Metanephros (tissue), 2 donors: ENCODE results near the gene LKAAEAR1. TPM values are rescaled to one million over a fixed set of nuclear protein-coding genes. Genes with fewer than 3 reads are reported as not detected.

Experiments
- small RNA-seq: library from RNA; depleted of rRNA; stranded (forward); fragments of <200 nt; gene quantifications from one replicate; pipeline ENCODE3, GENCODE V24; 2014; ENCODE audit warnings: low replicate concordance
- total RNA-seq: library from RNA; depleted of rRNA; stranded (reverse); fragments of >200 nt; gene quantifications from one replicate; pipeline ENCODE4 v1.2.3, GENCODE V29; 2014

LKAAEAR1 gene
- 1.1 TPM for total RNA-seq

GRCh38 chr20:64083804-64084684, at the start of gene LKAAEAR1:
TSS of gene LKAAEAR1 (minus strand) at chr20:64084398. CDS start at chr20:64084219, 179 bp downstream.

GRCh38 chr20:64106981-64107735, 23.0 kb upstream of the LKAAEAR1 start, which contains the start of gene NPBWR2:
TSS of gene NPBWR2 (minus strand) at chr20:64107565. CDS start at chr20:64106831, 734 bp downstream.

GRCh38 chr20:64080013-64080812, 4.0 kb downstream of the LKAAEAR1 start, which contains the start of gene OPRL1:
TSS of gene OPRL1 (plus strand) at chr20:64080082. CDS start at chr20:64092721, 12,639 bp downstream.

GRCh38 chr20:64079273-64080012, 4.8 kb downstream of the LKAAEAR1 start, which contains the start of gene RGS19:
TSS of gene RGS19 (minus strand) at chr20:64079518. CDS start at chr20:64076886, 2,632 bp downstream.

GRCh38 chr20:64062596-64063388, 21.4 kb downstream of the LKAAEAR1 start, which contains the start of gene TCEA2:
TSS of gene TCEA2 (plus strand) at chr20:64063198. CDS start at chr20:64063313, 115 bp downstream.

GRCh38 chr20:64049060-64049877, 34.9 kb downstream of the LKAAEAR1 start, which contains the start of gene SOX18:
TSS of gene SOX18 (minus strand) at chr20:64049639. CDS start at chr20:64049516, 123 bp downstream.

GRCh38 chr20:64035933-64036345, 48.3 kb downstream of the LKAAEAR1 start, which contains the start of gene C20orf204:
TSS of gene C20orf204 (plus strand) at chr20:64036182. CDS start at chr20:64036324, 142 bp downstream.

Small RNA genes lying within 50 kb of the gene (small RNA-seq; reads per million reads assigned to genes)
- not detected for gene AL355803.1
- gene MIR6813, result not detected

Other genes starting within 250 kb of the LKAAEAR1 start
- gene ABHD16B, start 222.9 kb downstream of the LKAAEAR1 start, total RNA-seq, result not detected
- 64.9 TPM for gene TPD52L2, start 219.1 kb downstream of the LKAAEAR1 start, total RNA-seq
- 31.4 TPM for gene DNAJC5, start 189.3 kb downstream of the LKAAEAR1 start, total RNA-seq
- gene UCKL1, start 128.0 kb downstream of the LKAAEAR1 start, total RNA-seq, result 73.6 TPM
- gene ZNF512B, start 114.5 kb downstream of the LKAAEAR1 start, total RNA-seq, result 18.3 TPM
- 6.5 TPM for gene SAMD10, start 104.8 kb downstream of the LKAAEAR1 start, total RNA-seq
- gene PRPF6, start 103.3 kb downstream of the LKAAEAR1 start, total RNA-seq, result 64.6 TPM
- gene C20orf204, start 48.2 kb downstream of the LKAAEAR1 start, total RNA-seq, result 3.6 TPM
- 20.5 TPM for gene SOX18, start 34.8 kb downstream of the LKAAEAR1 start, total RNA-seq
- 35.6 TPM for gene TCEA2, start 21.2 kb downstream of the LKAAEAR1 start, total RNA-seq
- 10.7 TPM for gene RGS19, start 4.9 kb downstream of the LKAAEAR1 start, total RNA-seq
- gene OPRL1, start 4.3 kb downstream of the LKAAEAR1 start, total RNA-seq, result 2.3 TPM
- gene NPBWR2, start 23.2 kb upstream of the LKAAEAR1 start, total RNA-seq, result not detected
- 0.29 TPM for gene MYT1, start 80.1 kb upstream of the LKAAEAR1 start, total RNA-seq
- gene PCMTD2, start 171.3 kb upstream of the LKAAEAR1 start, total RNA-seq, result 96.7 TPM